SK-N-SH treated with all-trans-retinoic acid at 6 μM for 48 hours (cell line): ENCODE results near the gene CBARP.

Source experiments
- ATAC-seq: fragments of 200-7000 bp; cut with Tn5 transposase; 3 replicates; pipeline ENCODE4 v1.9.1; 2020; ENCODE audit warnings: mild to moderate bottlenecking, moderate library complexity
- ARNTL ChIP-seq: fragments of 450-650 bp; formaldehyde crosslinking; IDR thresholded peaks from 2 replicates; pipeline ENCODE4 v1.5.0; 2020; ENCODE audit warnings: low read depth, mild to moderate bottlenecking, moderate library complexity, borderline replicate concordance
- BACH2 ChIP-seq: fragments of 250-450 bp; sonication (Bioruptor Pico); IDR thresholded peaks from 2 replicates; pipeline ENCODE4 v1.9.0; 2021; ENCODE audit warnings: mild to moderate bottlenecking, borderline replicate concordance
- CSDC2 ChIP-seq: fragments of 250-450 bp; sonication (Bioruptor Pico); IDR thresholded peaks from 2 replicates; pipeline ENCODE4 v1.5.0; 2020; ENCODE audit warnings: mild to moderate bottlenecking, moderate library complexity
- ESRRG ChIP-seq: fragments of 250-450 bp; sonication (Bioruptor Pico); IDR thresholded peaks from 2 replicates; pipeline ENCODE4 v1.6.1; 2021; ENCODE audit warnings: mild to moderate bottlenecking
- GLIS3 ChIP-seq: fragments of 250-450 bp; sonication (Bioruptor Pico); IDR thresholded peaks from 2 replicates; pipeline ENCODE4 v1.5.0; 2020; ENCODE audit warnings: mild to moderate bottlenecking, moderate library complexity
- OSR1 ChIP-seq: fragments of 250-450 bp; sonication (Bioruptor Pico); IDR thresholded peaks from 2 replicates; pipeline ENCODE4 v1.8.0; 2022; ENCODE audit warnings: moderate library complexity, mild to moderate bottlenecking, inconsistent platforms
- PATZ1 ChIP-seq: fragments of 250-450 bp; sonication (Bioruptor Pico); IDR thresholded peaks from 2 replicates; pipeline ENCODE4 v1.8.0; 2020; ENCODE audit warnings: mild to moderate bottlenecking, moderate library complexity, borderline replicate concordance
- PPARA ChIP-seq: fragments of 250-450 bp; sonication (Bioruptor Pico); IDR thresholded peaks from 2 replicates; pipeline ENCODE4 v1.5.0; 2020; ENCODE audit warnings: mild to moderate bottlenecking, borderline replicate concordance
- RARB ChIP-seq: fragments of 250-450 bp; sonication (Bioruptor Pico); IDR thresholded peaks from 2 replicates; pipeline ENCODE4 v1.8.0; 2021; ENCODE audit warnings: mild to moderate bottlenecking, moderate library complexity
- SNAI2 ChIP-seq: fragments of 250-450 bp; sonication (Bioruptor Pico); IDR thresholded peaks from 2 replicates; pipeline ENCODE4 v1.5.0; 2020; ENCODE audit warnings: mild to moderate bottlenecking, moderate library complexity
- TCF4 ChIP-seq: fragments of 250-450 bp; sonication (Bioruptor Pico); IDR thresholded peaks from 2 replicates; pipeline ENCODE4 v1.8.0; 2021; ENCODE audit warnings: mild to moderate bottlenecking, moderate library complexity, borderline replicate concordance
- TOX ChIP-seq: fragments of 250-450 bp; sonication (Bioruptor Pico); IDR thresholded peaks from 2 replicates; pipeline ENCODE4 v1.8.0; 2021; ENCODE audit warnings: mild to moderate bottlenecking, moderate library complexity, borderline replicate concordance
- ZC3H10 ChIP-seq: fragments of 250-450 bp; sonication (Bioruptor Pico); IDR thresholded peaks from 2 replicates; pipeline ENCODE4 v1.5.1; 2021; ENCODE audit warnings: mild to moderate bottlenecking, moderate library complexity
- ZFP3 ChIP-seq: fragments of 250-450 bp; sonication (Bioruptor Pico); IDR thresholded peaks from 2 replicates; pipeline ENCODE4 v1.5.0; 2020; ENCODE audit warnings: mild to moderate bottlenecking, moderate library complexity
- ZFP30 ChIP-seq: fragments of 450-650 bp; formaldehyde crosslinking; IDR thresholded peaks from 2 replicates; pipeline ENCODE4 v1.5.0; 2022; ENCODE audit warnings: mild to moderate bottlenecking, moderate library complexity
- ZNF70 ChIP-seq: fragments of 450-650 bp; formaldehyde crosslinking; IDR thresholded peaks from 2 replicates; pipeline ENCODE4 v1.5.0; 2020; ENCODE audit warnings: mild to moderate bottlenecking, moderate library complexity
- ZNF8 ChIP-seq: fragments of 450-650 bp; formaldehyde crosslinking; IDR thresholded peaks from 2 replicates; pipeline ENCODE4 v1.5.0; 2020; ENCODE audit warnings: mild to moderate bottlenecking, moderate library complexity
- TF ChIP-seq, protein P1 (sequence below): fragments of 250-450 bp; sonication (Bioruptor Pico); IDR thresholded peaks from 2 replicates; pipeline ENCODE4 v1.5.1; 2021; ENCODE audit warnings: mild to moderate bottlenecking, moderate library complexity
- TF ChIP-seq, protein P2 (sequence below): fragments of 250-450 bp; sonication (Bioruptor Pico); IDR thresholded peaks from 2 replicates; pipeline ENCODE4 v1.8.0; 2021; ENCODE audit warnings: low read depth, mild to moderate bottlenecking, moderate library complexity, borderline replicate concordance
- TF ChIP-seq, protein P3 (sequence below): fragments of 250-450 bp; sonication (Bioruptor Pico); IDR thresholded peaks from 2 replicates; pipeline ENCODE4 v1.5.1; 2020; ENCODE audit warnings: low read depth, mild to moderate bottlenecking, moderate library complexity

Gene CBARP

GRCh38 chr19:1286487-1287353, 48.9 kb upstream of the CBARP start (continued):
- TF ChIP-seq RARB (CRISPR knock-in tag) (no peak), ZC3H10 (CRISPR knock-in tag) (no peak), ZFP3 (CRISPR knock-in tag) (no peak)
- TF ChIP-seq, protein P1, sequence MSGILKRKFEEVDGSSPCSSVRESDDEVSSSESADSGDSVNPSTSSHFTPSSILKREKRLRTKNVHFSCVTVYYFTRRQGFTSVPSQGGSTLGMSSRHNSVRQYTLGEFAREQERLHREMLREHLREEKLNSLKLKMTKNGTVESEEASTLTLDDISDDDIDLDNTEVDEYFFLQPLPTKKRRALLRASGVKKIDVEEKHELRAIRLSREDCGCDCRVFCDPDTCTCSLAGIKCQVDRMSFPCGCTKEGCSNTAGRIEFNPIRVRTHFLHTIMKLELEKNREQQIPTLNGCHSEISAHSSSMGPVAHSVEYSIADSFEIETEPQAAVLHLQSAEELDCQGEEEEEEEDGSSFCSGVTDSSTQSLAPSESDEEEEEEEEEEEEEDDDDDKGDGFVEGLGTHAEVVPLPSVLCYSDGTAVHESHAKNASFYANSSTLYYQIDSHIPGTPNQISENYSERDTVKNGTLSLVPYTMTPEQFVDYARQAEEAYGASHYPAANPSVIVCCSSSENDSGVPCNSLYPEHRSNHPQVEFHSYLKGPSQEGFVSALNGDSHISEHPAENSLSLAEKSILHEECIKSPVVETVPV, result no peak
- TF ChIP-seq, protein P2, sequence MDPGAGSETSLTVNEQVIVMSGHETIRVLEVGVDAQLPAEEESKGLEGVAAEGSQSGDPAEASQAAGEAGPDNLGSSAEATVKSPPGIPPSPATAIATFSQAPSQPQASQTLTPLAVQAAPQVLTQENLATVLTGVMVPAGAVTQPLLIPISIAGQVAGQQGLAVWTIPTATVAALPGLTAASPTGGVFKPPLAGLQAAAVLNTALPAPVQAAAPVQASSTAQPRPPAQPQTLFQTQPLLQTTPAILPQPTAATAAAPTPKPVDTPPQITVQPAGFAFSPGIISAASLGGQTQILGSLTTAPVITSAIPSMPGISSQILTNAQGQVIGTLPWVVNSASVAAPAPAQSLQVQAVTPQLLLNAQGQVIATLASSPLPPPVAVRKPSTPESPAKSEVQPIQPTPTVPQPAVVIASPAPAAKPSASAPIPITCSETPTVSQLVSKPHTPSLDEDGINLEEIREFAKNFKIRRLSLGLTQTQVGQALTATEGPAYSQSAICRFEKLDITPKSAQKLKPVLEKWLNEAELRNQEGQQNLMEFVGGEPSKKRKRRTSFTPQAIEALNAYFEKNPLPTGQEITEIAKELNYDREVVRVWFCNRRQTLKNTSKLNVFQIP (CRISPR knock-in tag), result no peak

GRCh38 chr19:1285737-1286360, 48.0 kb upstream of the CBARP start, which contains the start of gene EFNA2:
Gene EFNA2, plus strand, starts transcription at chr19:1285873. Its CDS starts 296 bp downstream, at chr19:1286169.
- TF ChIP-seq, protein P1, result no peak
- no peak for TF ChIP-seq SNAI2 (CRISPR knock-in tag)
- TF ChIP-seq, protein P3, sequence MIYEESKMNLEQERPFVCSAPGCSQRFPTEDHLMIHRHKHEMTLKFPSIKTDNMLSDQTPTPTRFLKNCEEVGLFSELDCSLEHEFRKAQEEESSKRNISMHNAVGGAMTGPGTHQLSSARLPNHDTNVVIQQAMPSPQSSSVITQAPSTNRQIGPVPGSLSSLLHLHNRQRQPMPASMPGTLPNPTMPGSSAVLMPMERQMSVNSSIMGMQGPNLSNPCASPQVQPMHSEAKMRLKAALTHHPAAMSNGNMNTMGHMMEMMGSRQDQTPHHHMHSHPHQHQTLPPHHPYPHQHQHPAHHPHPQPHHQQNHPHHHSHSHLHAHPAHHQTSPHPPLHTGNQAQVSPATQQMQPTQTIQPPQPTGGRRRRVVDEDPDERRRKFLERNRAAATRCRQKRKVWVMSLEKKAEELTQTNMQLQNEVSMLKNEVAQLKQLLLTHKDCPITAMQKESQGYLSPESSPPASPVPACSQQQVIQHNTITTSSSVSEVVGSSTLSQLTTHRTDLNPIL, result no peak
- no peak for TF ChIP-seq ZNF70 (CRISPR knock-in tag)
- TF ChIP-seq PATZ1, result no peak
- TF ChIP-seq ESRRG, result no peak
- no peak for TF ChIP-seq ARNTL (CRISPR knock-in tag)
- no peak for TF ChIP-seq ZNF8 (CRISPR knock-in tag)
- TF ChIP-seq GLIS3 (CRISPR knock-in tag), result no peak
- no peak for TF ChIP-seq OSR1 (CRISPR knock-in tag)
- no peak for TF ChIP-seq TCF4 (CRISPR knock-in tag)
- TF ChIP-seq TOX (CRISPR knock-in tag), result no peak
- ATAC-seq, result no peak

DNA sequence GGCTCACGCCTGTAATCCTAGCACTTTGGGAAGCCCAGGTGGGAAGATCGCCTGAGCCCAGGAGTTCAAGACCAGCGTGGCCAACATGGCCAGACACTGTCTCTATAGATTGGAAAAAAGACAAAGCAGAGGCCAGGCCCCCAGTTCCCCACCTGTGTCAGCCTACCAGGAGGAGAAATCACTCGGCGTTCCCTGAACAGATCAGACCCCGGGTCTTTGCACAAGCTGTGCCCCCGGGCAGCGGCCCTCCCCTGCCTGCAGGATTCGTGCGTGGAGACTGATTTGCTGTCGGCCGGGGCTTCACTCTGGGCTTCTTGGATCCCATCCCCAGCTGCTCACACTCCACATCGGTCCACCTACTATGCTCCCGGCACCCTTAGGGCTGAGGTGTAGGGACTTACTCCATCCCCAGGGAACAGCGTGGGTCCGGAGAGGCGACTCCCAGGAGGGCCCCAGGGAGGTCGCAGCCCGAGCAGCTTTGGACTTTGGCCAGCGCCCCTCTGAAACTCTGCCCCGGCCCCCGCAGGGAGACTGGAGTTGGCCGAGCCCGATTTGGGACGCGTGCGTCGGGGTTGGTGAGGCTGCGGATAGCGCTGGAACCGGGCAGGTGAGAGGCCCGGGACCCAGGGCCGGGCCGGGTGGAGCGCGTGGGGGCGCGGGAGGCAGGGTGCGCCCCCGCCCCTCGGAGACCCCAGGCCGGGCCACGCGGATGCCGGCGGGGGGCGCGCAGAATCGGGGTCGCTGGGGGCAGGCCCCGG, 47.4 kb upstream of the CBARP start:
- no peak for ATAC-seq
- TF ChIP-seq BACH2, result no peak
- TF ChIP-seq CSDC2, result no peak
- no peak for TF ChIP-seq TOX (CRISPR knock-in tag)
- TF ChIP-seq GLIS3 (CRISPR knock-in tag), result no peak
- TF ChIP-seq TCF4 (CRISPR knock-in tag), result no peak
- no peak for TF ChIP-seq ZFP3 (CRISPR knock-in tag)
- no peak for TF ChIP-seq PPARA (CRISPR knock-in tag)
- no peak for TF ChIP-seq ZFP30
- no peak for TF ChIP-seq ZNF8 (CRISPR knock-in tag)
- no peak for TF ChIP-seq PATZ1
- TF ChIP-seq SNAI2 (CRISPR knock-in tag), result no peak
- TF ChIP-seq, all 23 proteins: peak for 0
